RWPE1 (cell line): Measurements from ENCODE around the gene NLRP11.

Experiments
- CTCF ChIA-PET: fragments of 350-600 bp; sonication (Branson Sonifier 250); formaldehyde crosslinking; extraction: SDS; loops from one replicate; lab custom pipeline; 2021; lab: Yijun Ruan, JAX
- POLR2A ChIA-PET: fragments of 400-600 bp; formaldehyde crosslinking; extraction: SDS; loops from one replicate; lab custom pipeline; 2020; ENCODE audit warnings: antibody characterized with exemption; ENCODE audit not compliant: low non-redundant PET; lab: Yijun Ruan, JAX
- DNase-seq: peaks from one replicate; pipeline ENCODE4 v3.0.0; 2012; ENCODE audit warnings: low spot score
- H3K27ac ChIP-seq: fragments of 450-650 bp; 2 replicates; pipeline ENCODE4 v1.5.1; 2017
- CTCF ChIP-seq: fragments of 450-650 bp; conservative IDR thresholded peaks from 2 replicates; pipeline ENCODE4 v1.5.1; 2017; ENCODE audit warnings: low read depth, mild to moderate bottlenecking

Gene NLRP11

GRCh38 chr19:55858401-55858800 lies 26.6 kb upstream of the NLRP11 start:
- CTCF ChIA-PET, result no interaction called here
- no peak for DNase-seq
- TF ChIP-seq CTCF, result no peak
- H3K27ac ChIP-seq, result no peak overlapping the region
- POLR2A ChIA-PET, result no interaction called here

- no peak for TF ChIP-seq CTCF
- POLR2A ChIA-PET, result no interaction called here
- CTCF ChIA-PET, result no interaction called here
- H3K27ac ChIP-seq, result no peak overlapping the region
- no peak for DNase-seq
Observed at GRCh38 chr19:55857974-55858373, 26.2 kb upstream of the NLRP11 start.

GRCh38 chr19:55857149-55857548 lies 25.4 kb upstream of the NLRP11 start:
- no peak overlapping the region for H3K27ac ChIP-seq
- ChIA-PET POLR2A (no interaction called here), CTCF (no interaction called here)
- no peak for DNase-seq
- TF ChIP-seq CTCF, result no peak

- ChIA-PET CTCF (no interaction called here), POLR2A (no interaction called here)
- DNase-seq, result no peak
- no peak overlapping the region for H3K27ac ChIP-seq
- no peak for TF ChIP-seq CTCF
Observed at GRCh38 chr19:55855160-55855559, 23.4 kb upstream of the NLRP11 start.

GRCh38 chr19:55838906-55839305 lies 7.1 kb upstream of the NLRP11 start:
- CTCF ChIA-PET, result no interaction called here
- no peak overlapping the region for H3K27ac ChIP-seq
- POLR2A ChIA-PET, result no interaction called here
- no peak for TF ChIP-seq CTCF
- DNase-seq, result no peak

- CTCF ChIA-PET, result no interaction called here
- H3K27ac ChIP-seq, result no peak overlapping the region
Observed at GRCh38 chr19:55838251-55838650, 6.5 kb upstream of the NLRP11 start.

More at GRCh38 chr19:55838251-55838650, 6.5 kb upstream of the NLRP11 start:
- no peak for TF ChIP-seq CTCF
- POLR2A ChIA-PET, result no interaction called here
- DNase-seq, result no peak
